Aorta (tissue), 5 donors: Measurements from ENCODE around the gene MAEA. TPM values are rescaled to one million over a fixed set of nuclear protein-coding genes. Genes with fewer than 3 reads are reported as not detected.

Source experiments
- ATAC-seq: fragments of 200-7000 bp; cut with Tn5 transposase; one replicate; pipeline ENCODE4 v1.9.1; 2022; ENCODE audit warnings: moderate library complexity; ENCODE audit not compliant: low FRiP score
- DNase-seq, 2 donors: peaks; one replicate each; pipeline ENCODE4 v3.0.0-alpha.2; 2020
- H3K27ac ChIP-seq, 2 donors: one replicate each; pipeline ENCODE4 v1.5.1; 2013; ENCODE audit warnings: low read length in 2 of 2, mild to moderate bottlenecking in 2 of 2, moderate library complexity in 2 of 2, control low read depth in 1 of 2, inconsistent platforms in 1 of 2, low read depth in 1 of 2
- H3K27me3 ChIP-seq, 2 donors: one replicate each; pipeline ENCODE4 v1.6.1; 2013; ENCODE audit warnings: control low read depth in 1 of 2, low read length in 1 of 2, mild to moderate bottlenecking in 1 of 2, moderate library complexity in 1 of 2; ENCODE audit not compliant: insufficient read depth in 2 of 2, control insufficient read depth in 1 of 2
- H3K36me3 ChIP-seq, 2 donors: one replicate each; pipeline ENCODE4 v1.6.1; 2013; ENCODE audit warnings: control low read depth in 1 of 2, low read length in 1 of 2, mild to moderate bottlenecking in 1 of 2; ENCODE audit not compliant: insufficient read depth in 2 of 2, control insufficient read depth in 1 of 2
- H3K4me1 ChIP-seq, 2 donors: one replicate each; pipeline ENCODE4 v1.6.1; 2013; ENCODE audit warnings: low read length in 2 of 2, control low read depth in 1 of 2, mild to moderate bottlenecking in 1 of 2, moderate library complexity in 1 of 2; ENCODE audit not compliant: insufficient read depth in 2 of 2, control insufficient read depth in 1 of 2
- H3K4me3 ChIP-seq, 2 donors: one replicate each; pipeline ENCODE4 v1.5.1; 2013; ENCODE audit warnings: low read length in 2 of 2, control low read depth in 1 of 2, mild to moderate bottlenecking in 1 of 2
- H3K9me3 ChIP-seq: one replicate; pipeline ENCODE4 v1.6.1; 2013; ENCODE audit warnings: mild to moderate bottlenecking, low read length; ENCODE audit not compliant: control insufficient read depth
- WGBS, 2 donors: extraction: QIAGEN DNeasy Blood & Tissue Kit; methylation state at CpG; one replicate each; pipeline ENCODE4 v1.1.7; 2013; 5-methylcytosine and 5-hydroxymethylcytosine counted together
- intact Hi-C, 2 donors: fragments of 100-400 bp; cut with DNase I; formaldehyde crosslinking; loops; one replicate each; pipeline versions ENCODE4 v1.14.2 to v1.15.0; 2022
- polyA plus RNA-seq, 2 donors: library from polyadenylated mRNA; stranded (reverse); fragments of 200-250 nt; gene quantifications; one replicate each; pipeline ENCODE4 v1.2.3, GENCODE V29; 2013
- total RNA-seq, 2 donors: library from RNA; stranded (reverse); fragmentation: NEBNext Ultra II Directional; extraction: Animal tissue kit (Norgen Biotek cat#: 25700); gene quantifications; one replicate each; pipeline ENCODE4 v1.2.1, GENCODE V29; 2021
- donor health status: healthy with polysubstance abuse.
- donor health status: Bipolar disorder and iron deficiency.
- donor health status: DM: no; HTN: no; CAD: no.
- donor health status: DM: no; HTN: no; CAD: no.
- donor health status: DM: yes; HTN: yes; CAD: no.

The MAEA gene
- total and polyA plus RNA-seq, 4 donors, result 32.4 to 62.0 (median 55.5) TPM

GRCh38 chr4:1249148-1249730, 40.5 kb upstream of the MAEA start:
- DNase-seq (peak; percentile 92 to 95), ATAC-seq (peak; percentile 85)
- H3K9me3 ChIP-seq, result peaks cover 3% of the 10 kb centered on the region
- intact Hi-C loops, result loop anchor here (1.0 to 10.0 kb wide), 4 partner anchors 54 to 114 kb away; no protein-coding TSS in a partner anchor
- peak overlapping the region; percentile 76 to 84 for H3K27ac ChIP-seq
- WGBS, 2 donors, result 0% methylated on average over 34 to 86 of the region's 86 CpGs
- H3K27me3 ChIP-seq, result no peaks in the 10 kb centered on the region
- peaks cover 0 to 3% of the 10 kb centered on the region in 2 donors for H3K4me1 ChIP-seq
- no peaks in the 10 kb centered on the region for H3K36me3 ChIP-seq
- peak overlapping the region; percentile 74 to 86 for H3K4me3 ChIP-seq

- ATAC-seq, result peak; percentile 1
- Histone ChIP-seq H3K4me3 (peak overlapping the region; percentile 74 to 86), H3K27me3 (no peaks in the 10 kb centered on the region), H3K36me3 (no peaks in the 10 kb centered on the region), H3K4me1 (peaks cover 0 to 3% of the 10 kb centered on the region in 2 donors), H3K27ac (peak overlapping the region; percentile 76 to 84), H3K9me3 (peaks cover 3% of the 10 kb centered on the region)
- intact Hi-C loops, result loop anchor here (1.0 to 10.0 kb wide), 7 partner anchors 37 to 115 kb away; partner anchors contain the start of gene MAEA (in 2 of the 2)
- peak; percentile 53 to 83 for DNase-seq
- 46 to 53% methylated on average over 39 of the region's 39 CpGs for WGBS, 2 donors
Observed at GRCh38 chr4:1249731-1250526, 39.8 kb upstream of the MAEA start.

GRCh38 chr4:1250527-1250812, 39.2 kb upstream of the MAEA start:
- peaks cover 0 to 3% of the 10 kb centered on the region in 2 donors for H3K4me1 ChIP-seq
- DNase-seq, result peak; percentile 41 to 73
- H3K9me3 ChIP-seq, result peaks cover 6% of the 10 kb centered on the region
- intact Hi-C loops, result loop anchor here (2.0 to 5.0 kb wide), 3 partner anchors 37 to 94 kb away; partner anchors contain the start of gene MAEA (in 2 of the 2)
- 97% methylated on average over 7 of the region's 7 CpGs for WGBS, 2 donors
- no peaks in the 10 kb centered on the region for H3K27me3 ChIP-seq
- no peak for ATAC-seq
- no peak overlapping the region for H3K4me3 ChIP-seq
- H3K27ac ChIP-seq, result no peak overlapping the region
- no peaks in the 10 kb centered on the region for H3K36me3 ChIP-seq

- peaks cover 6% of the 10 kb centered on the region for H3K9me3 ChIP-seq
- ATAC-seq, result no peak
- no peaks in the 10 kb centered on the region for H3K27me3 ChIP-seq
- H3K4me1 ChIP-seq, result peaks cover 0 to 3% of the 10 kb centered on the region in 2 donors
- WGBS, 2 donors, result 97 to 98% methylated on average over 33 of the region's 33 CpGs
- no peak overlapping the region for H3K4me3 ChIP-seq
- DNase-seq, result peak; percentile 43 to 67
- H3K27ac ChIP-seq, result no peak overlapping the region
- no peaks in the 10 kb centered on the region for H3K36me3 ChIP-seq
- intact Hi-C loops, result loop anchor here (2.0 to 5.0 kb wide), 3 partner anchors 36 to 94 kb away; partner anchors contain the start of gene MAEA (in 2 of the 2)
Observed at GRCh38 chr4:1250921-1251772, 38.5 kb upstream of the MAEA start.

GRCh38 chr4:1251773-1252066, 38.0 kb upstream of the MAEA start:
- no peak for DNase-seq
- peaks cover 0 to 3% of the 10 kb centered on the region in 2 donors for H3K4me1 ChIP-seq
- H3K9me3 ChIP-seq, result peaks cover 6% of the 10 kb centered on the region
- ATAC-seq, result no peak
- 92 to 97% methylated on average over 11 of the region's 11 CpGs for WGBS, 2 donors
- H3K36me3 ChIP-seq, result no peaks in the 10 kb centered on the region
- no peak overlapping the region for H3K4me3 ChIP-seq
- H3K27me3 ChIP-seq, result no peaks in the 10 kb centered on the region
- no peak overlapping the region for H3K27ac ChIP-seq
- intact Hi-C loops, result loop anchor here (2.0 to 5.0 kb wide), 3 partner anchors 36 to 93 kb away; partner anchors contain the start of gene MAEA (in 2 of the 2)

GRCh38 chr4:1252928-1253492, 36.7 kb upstream of the MAEA start:
- no peaks in the 10 kb centered on the region for H3K27me3 ChIP-seq
- WGBS, 2 donors, result 97 to 98% methylated on average over 6 of the region's 6 CpGs
- H3K27ac ChIP-seq, result no peak overlapping the region
- peaks cover 0 to 3% of the 10 kb centered on the region in 2 donors for H3K4me1 ChIP-seq
- no peak for ATAC-seq
- intact Hi-C loops, result loop anchor here in 1 of 2 donors (5.0 kb wide), 1 partner anchor 34 kb away; the partner anchor contains the start of gene MAEA
- H3K9me3 ChIP-seq, result peaks cover 6% of the 10 kb centered on the region
- DNase-seq, result no peak
- H3K4me3 ChIP-seq, result no peak overlapping the region
- H3K36me3 ChIP-seq, result no peaks in the 10 kb centered on the region

- ATAC-seq (no peak), DNase-seq (no peak)
- Histone ChIP-seq H3K36me3 (no peaks in the 10 kb centered on the region), H3K27me3 (no peaks in the 10 kb centered on the region), H3K4me1 (peaks cover 0 to 3% of the 10 kb centered on the region in 2 donors), H3K27ac (no peak overlapping the region), H3K9me3 (peaks cover 6% of the 10 kb centered on the region), H3K4me3 (no peak overlapping the region)
- 95% methylated on average over 5 of the region's 5 CpGs for WGBS, 2 donors
- intact Hi-C loops, result loop anchor here in 1 of 2 donors (5.0 kb wide), 1 partner anchor 33 kb away; the partner anchor contains the start of gene MAEA
Observed at GRCh38 chr4:1253831-1254230, 35.9 kb upstream of the MAEA start.

GRCh38 chr4:1255151-1255550, 34.5 kb upstream of the MAEA start:
- DNase-seq, result no peak
- no peaks in the 10 kb centered on the region for H3K4me1 ChIP-seq
- no peak overlapping the region for H3K27ac ChIP-seq
- no peaks in the 10 kb centered on the region for H3K27me3 ChIP-seq
- no peak for ATAC-seq
- H3K4me3 ChIP-seq, result no peak overlapping the region
- intact Hi-C loops, result no loop called here
- no peaks in the 10 kb centered on the region for H3K36me3 ChIP-seq
- H3K9me3 ChIP-seq, result peaks cover 6% of the 10 kb centered on the region
- 87 to 94% methylated on average over 4 of the region's 4 CpGs for WGBS, 2 donors
